Fibroblast of skin of back (primary cell): ENCODE data around the gene ZCCHC14.
"Not testable (repeated sequence)": the region's sequence is repeated elsewhere in the genome, so short reads cannot be mapped to it uniquely, and the experiment has no call there.

Source experiments
- DNase-seq: peaks from one replicate; pipeline ENCODE4 v3.0.0-alpha.2; 2013

ZCCHC14 gene

DNA sequence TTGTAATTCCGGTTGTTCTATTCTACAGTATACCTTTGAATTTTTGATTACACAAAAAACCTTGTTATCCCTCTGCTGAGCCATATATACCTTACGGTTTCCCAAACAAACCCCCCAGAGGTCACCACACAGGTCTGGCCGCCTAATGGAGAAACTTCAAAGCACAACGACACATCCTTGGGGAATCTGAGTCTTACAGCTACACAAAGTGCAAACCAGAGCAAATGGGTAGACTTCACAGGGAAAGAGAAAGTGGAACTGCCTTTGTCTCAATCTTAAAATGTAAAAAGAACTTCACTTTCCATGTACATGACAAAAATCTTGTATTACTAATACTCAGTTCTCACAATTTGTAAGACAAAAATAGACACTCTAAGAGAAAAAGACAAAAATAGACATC is 111.9 kb downstream of the ZCCHC14 start:
- peak; percentile 19 for DNase-seq

DNA sequence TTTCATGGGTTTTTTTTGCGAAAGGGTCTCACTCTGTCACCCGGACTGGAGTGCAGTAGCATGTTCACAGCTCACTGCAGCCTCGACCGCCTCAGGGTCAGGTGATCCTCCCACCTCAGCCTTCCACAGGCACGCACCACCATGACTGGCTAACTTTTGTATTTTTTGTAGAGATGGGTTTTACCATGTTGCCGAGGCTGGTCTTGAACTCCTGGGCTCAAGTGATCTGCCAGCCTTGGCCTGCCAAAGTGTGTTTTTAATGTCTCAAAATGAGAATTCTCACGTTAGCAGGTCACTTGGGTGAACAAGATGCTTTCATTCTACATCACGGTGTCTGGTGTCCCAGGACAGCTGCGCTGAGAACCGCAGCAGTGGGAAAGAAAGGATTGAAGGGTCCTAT is 112.4 kb downstream of the ZCCHC14 start:
- DNase-seq, result no peak

GRCh38 chr16:87379312-87379752 is 113.5 kb downstream of the ZCCHC14 start:
- DNase-seq, result not testable (repeated sequence)

DNA sequence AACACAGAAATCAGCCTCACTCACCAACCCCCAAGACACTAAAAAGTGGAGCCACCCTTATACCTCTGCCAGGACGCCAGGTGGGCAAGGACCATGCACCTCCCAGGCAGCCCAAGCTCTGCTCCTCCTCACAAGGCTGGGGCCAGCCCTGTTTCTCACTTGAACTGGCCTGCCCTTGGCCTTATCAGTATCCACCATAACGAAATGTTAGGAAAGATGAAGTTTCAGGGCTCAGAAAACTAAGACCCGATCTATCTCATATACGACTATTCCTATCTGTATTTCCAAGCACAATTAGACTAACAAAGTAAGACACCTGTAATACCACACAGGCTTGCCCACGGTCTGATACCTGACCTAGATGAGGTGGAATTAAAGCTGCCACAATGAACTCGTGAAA is 116.2 kb downstream of the ZCCHC14 start:
- DNase-seq, result no peak

DNA sequence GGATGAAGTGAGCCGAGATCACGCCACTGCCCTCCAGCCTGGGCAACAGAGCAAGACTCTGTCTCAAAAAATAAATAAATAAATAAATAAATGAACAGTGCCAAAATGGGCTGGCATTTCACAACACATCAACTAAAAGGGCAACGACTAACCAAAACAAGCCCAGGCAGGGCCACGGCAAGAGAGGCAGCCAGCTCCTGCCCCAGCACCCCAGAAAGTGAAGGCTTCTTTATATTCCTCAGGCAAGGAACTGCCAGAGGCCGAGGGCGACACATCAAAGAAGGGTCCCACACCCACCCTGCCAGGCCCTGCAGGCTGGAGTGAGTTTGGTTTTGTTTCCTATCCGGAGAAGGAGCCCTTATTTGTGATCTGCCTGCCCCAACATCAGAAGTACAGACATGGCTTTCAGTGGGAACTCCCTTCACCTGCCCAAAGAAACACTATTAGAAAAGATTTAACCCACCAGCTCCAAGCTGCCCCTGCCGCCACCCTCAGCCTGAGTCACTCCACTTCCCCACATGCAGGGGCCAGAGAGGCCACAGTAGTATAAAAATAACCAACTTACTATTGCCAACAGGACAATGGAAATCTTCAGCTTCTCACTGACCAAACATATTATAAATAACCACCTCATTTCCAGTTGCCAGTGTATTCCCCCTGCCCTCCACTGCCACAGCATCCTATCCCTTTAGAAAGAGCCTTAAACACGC is 117.2 kb downstream of the ZCCHC14 start:
- DNase-seq, result no peak

GRCh38 chr16:87374313-87374712 is 118.5 kb downstream of the ZCCHC14 start:
- DNase-seq, result no peak

DNA sequence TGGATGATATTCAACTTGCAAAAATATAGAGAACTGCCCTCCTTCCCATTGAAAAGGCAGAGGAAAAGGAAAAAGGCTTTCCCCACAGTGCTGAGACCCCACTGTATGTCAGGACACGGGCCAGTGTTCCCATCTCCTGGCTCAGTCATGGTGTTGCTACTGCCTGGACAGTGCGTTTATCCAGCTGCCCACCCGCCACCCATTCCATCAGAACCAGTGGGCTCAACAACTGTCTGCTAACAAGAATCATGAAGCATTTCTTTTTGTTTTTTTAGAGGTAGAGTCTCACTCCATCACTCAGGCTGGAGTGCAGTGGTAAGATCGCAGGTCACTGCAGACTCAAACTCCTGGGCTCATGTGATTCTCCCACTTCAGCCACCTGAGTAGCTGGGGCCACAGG is 120.5 kb downstream of the ZCCHC14 start:
- DNase-seq, result no peak

GRCh38 chr16:87371261-87371866 is 121.5 kb downstream of the ZCCHC14 start:
- no peak for DNase-seq

- no peak for DNase-seq
Observed at GRCh38 chr16:87369796-87370719, 122.8 kb downstream of the ZCCHC14 start.

DNA sequence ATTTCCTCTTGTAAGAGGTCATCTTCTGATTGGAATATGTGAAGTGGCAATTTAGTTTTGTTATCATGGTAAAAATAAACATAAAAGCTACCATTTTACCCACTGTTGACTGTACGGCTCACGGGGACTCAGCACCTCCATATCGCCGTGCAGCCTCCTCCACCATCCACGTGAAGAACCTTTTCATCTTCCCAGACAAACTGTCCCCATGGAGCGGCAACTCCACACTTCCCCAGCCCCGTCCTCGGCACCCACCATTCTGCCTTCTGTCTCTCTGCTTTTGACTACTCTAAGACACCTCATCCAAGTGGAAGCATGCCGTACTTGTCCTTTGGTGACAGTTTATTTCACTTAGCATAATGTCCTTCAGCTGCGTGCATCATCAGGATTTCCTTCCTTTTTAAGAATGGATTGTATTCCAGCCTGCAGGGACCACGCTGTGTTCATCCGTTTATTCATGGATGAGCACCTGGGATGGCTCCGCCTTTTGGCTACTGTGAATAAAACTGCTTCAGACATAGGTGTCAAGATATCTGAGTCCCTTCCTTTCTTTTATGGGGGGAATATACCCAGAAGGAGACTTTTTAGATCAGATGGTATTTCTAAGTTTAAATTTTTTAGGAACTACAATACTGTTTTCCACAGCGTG is 123.6 kb downstream of the ZCCHC14 start:
- no peak for DNase-seq

- no peak for DNase-seq
Observed at GRCh38 chr16:87368029-87368770, 124.6 kb downstream of the ZCCHC14 start.

GRCh38 chr16:87367529-87367928 is 125.3 kb downstream of the ZCCHC14 start:
- DNase-seq, result no peak

DNA sequence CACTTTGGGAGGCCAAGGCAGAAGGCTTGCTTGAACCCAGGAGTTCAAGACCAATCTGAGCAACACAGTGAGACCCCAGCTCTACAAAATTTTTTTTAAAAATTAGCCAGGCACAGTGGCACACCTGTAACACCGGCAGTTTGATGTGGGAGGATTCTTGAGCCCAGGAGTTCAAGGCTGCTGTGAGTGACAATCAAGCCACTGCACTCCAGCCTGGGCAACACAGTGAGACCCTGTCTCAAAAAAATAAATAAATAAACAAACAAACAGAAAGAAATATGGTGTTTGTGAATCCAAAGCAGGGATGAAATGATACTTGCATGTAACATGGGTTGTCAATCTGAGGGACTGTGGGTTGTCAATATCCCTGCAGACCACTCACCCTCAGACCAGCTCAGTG is 125.9 kb downstream of the ZCCHC14 start:
- DNase-seq, result no peak

DNA sequence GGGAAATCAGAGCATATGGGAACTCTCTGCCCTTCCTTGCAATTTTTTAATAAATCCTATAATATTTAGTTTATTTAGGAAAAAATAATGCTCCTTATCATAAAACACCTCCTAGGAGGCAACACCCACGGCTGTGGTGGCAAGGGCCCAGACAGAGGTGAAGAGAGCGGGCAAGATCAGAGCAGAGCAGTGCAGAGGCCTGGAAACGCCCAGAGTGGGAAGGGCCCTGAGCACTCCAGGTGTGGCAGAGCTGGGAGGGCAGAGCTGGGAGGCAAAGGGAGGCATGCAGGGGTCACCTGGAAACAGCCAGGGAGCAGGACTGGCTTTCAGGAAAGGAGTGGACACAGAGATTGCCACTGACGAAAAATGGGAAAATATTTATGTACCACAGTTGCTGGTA is 126.5 kb downstream of the ZCCHC14 start:
- no peak for DNase-seq

GRCh38 chr16:87365021-87365713 is 127.7 kb downstream of the ZCCHC14 start:
- no peak for DNase-seq

DNA sequence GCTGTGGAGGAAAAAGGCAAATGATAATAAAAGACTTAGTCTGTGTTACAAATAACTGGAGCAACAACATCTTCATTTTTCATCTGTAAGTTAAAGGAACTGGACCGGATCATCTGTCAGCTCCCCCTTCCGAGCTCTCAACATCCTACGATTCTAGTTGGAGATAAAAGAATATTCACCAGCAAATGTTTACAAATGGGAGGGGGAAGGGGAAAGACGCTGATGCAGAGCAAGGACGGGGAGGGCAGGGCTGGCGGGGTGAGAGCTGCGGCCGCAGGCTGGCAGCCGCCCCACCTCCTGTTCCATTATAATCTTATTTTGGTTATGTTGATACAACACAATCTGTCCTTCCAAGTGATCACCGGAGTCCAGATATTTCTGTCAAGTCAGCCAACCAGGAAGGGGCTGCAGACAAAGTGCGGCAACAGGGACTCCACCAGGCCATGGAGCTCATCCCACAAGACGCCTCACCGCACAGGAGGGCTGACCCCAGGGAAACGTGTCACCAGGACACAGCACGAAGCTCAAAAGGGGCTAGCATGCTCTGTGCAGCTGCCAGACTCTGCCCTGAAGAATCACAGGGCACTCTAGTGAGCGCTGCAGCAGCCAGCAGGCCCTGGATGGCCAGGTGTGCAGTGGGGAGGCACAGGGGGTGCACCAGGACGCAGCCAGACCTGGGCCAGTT is 128.9 kb downstream of the ZCCHC14 start:
- DNase-seq, result no peak

DNA sequence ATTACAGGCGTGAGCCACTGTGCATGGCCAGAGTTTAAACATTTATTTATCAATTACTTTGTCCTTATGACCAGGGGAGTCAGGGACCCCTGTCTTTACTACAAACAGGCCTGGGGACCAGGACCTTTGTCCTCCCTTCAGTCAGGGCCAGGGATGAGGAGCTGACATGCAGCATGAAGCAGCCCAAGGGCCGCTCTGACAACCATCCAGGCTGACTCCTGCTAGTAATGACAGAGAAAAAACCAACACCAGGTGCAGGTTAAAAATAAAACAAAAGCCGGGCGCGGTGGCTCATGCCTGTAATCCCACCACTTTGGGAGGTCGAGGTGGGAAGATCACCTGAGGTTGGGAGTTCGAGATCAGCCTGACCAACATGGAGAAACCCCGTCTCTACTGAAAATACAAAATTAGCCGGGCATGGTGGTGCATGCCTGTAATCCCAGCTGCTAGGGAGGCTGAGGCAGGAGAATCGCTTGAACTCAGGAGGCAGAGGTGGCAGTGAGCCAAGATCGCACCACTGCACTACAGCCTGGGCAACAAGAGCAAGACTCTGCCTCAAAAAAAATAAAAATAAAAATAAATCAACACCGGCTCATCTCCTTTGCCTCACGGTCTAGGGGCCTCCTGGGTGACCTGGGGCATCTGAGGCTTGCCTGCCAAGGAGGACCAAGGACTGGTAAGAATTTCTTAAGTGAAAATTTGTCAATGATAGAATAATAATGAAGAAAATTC is 129.8 kb downstream of the ZCCHC14 start:
- DNase-seq, result not testable (repeated sequence)

DNA sequence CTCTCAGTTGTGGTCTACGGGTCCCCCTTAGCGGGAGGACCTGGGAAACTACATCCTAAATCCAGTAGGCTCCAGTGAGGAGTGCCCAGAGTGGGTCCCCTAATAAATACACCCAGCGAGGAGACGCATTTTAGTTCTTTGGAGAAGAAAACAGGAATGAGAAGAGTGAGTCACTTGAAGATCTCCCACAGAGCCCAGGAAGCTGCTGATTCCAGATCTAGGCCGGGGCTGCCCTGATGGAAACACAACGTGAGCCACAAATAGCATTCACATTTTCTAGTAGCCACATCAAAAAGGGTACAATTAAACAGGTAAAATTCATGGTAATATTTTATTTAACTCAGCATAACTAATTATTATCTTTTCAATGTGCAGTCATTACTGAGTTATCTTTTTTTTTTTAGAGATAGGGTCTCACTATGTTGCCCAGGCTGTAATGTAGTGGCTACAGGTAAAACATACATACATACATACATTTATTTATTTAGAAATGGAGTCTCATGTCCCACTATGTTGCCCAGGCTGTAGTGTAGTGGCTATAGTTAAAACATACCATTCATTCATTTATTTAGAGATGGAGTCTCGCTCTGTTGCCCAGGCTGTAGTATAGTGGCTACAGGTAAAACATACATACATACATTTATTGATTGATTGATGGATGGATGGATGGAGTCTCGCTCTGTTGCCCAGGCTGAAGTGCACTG is 130.8 kb downstream of the ZCCHC14 start:
- no peak for DNase-seq

DNA sequence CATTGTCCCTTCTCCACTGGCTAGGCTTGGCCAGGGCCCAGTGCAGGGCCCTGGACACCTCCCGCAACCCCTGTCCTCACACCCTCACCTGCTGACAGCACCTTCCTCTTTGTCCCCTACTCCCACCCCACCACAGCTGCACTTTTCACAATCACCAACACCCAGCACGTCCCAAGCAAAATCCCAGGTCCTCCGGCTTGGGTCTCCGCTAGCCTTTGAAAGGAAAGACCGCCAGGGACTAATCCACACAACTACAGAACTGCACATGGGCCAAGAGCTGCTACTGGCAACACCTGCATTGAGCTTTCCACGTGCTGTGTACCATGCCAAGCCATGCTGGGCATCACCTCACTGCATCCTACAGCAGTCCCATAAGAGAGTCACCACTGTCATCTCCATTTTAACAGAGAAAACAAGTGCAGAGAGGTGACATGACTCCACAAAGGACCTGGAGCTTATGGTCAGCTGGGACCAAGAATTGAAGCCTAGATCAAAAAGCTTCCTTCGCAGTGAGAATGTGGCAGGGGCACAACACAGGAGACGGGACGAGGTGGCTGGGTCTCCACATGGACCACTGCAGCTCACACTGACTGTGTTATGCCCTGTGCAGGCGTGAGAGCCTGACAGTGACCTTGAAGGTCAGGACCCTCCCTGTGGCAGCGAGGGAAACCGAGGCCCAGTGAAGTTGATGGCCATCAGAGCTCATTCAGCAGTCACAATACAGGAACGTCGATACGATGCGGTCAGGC is 131.8 kb downstream of the ZCCHC14 start:
- DNase-seq, result no peak
